Spleen (tissue), 7 donors: Measurements from ENCODE around the gene RERE.

Source experiments
- CTCF ChIP-seq, 11 experiments: fragments of 200-600 bp in 7 of 11; fragments of 450-650 bp in 4 of 11; sonication (generic) in 4 of 11; IDR thresholded peaks in 8 of 11; conservative IDR thresholded peaks in 3 of 11; 1 replicate in 7 of 11; 2 replicates in 4 of 11; pipeline versions ENCODE4 v1.4.0 to v1.8.0; 2016 to 2021; ENCODE audit warnings: antibody characterized with exemption in 11 of 11, inconsistent platforms in 4 of 11, mild to moderate bottlenecking in 1 of 11
- POLR2A ChIP-seq, 3 donors: fragments of 450-650 bp; IDR thresholded peaks; one replicate each; pipeline ENCODE4 v1.5.1; 2017; ENCODE audit warnings: antibody characterized with exemption in 3 of 3, mild to moderate bottlenecking in 1 of 3
- POLR2AphosphoS5 ChIP-seq, 3 donors: sonication (generic); formaldehyde crosslinking; IDR thresholded peaks; one replicate each; pipeline ENCODE4 v1.5.1; 2017; ENCODE audit warnings: antibody characterized with exemption in 3 of 3
- donor health status: DM: no; HTN: no; CAD: no; lungs with moderate emphysema.
- donor health status: DM: no; HTN: no; CAD: no.
- donor health status: DM: no; HTN: no; CAD: no.

GRCh38 chr1:8720347-8720746 is 97.1 kb downstream of the RERE start:
- TF ChIP-seq CTCF (IDR thresholded peaks at IDR 0.05 in 8 of 11, conservative IDR thresholded peaks at IDR 0.05 in 3 of 11): no peak
- no peak for TF ChIP-seq POLR2AphosphoS5 (IDR thresholded peaks at IDR 0.05)
- TF ChIP-seq POLR2A (IDR thresholded peaks at IDR 0.05): no peak
